Germinal center (tissue), 1 donor: Measurements from ENCODE around the gene TXLNA.
A peak's percentile ranks its signal among the peaks of the same experiment; 100 is the strongest.

ENCODE experiments used
- DNase-seq: peaks from one replicate; pipeline ENCODE4 v3.0.0; 2012; ENCODE audit warnings: mixed read lengths, low spot score

Gene TXLNA

DNA sequence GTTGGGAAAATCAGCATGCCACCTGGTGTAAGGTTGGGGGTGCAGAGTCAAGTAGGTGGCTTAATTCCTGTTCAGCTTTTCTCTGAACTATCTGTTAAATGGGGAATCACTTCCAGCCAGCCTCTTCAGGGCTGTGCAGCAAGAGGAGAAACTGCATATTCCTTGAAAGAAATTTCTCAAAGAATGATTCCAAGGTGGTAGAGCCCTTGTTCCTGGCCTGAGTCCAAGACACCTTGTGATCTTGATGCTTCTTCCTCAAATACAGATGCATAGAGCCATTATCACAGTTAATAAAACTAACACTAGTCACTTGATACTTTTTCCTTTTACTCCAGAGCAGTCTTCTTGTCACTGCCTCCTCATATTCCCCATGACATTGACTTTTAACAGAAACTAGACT, 5.2 kb downstream of the TXLNA start:
- no peak for DNase-seq

DNA sequence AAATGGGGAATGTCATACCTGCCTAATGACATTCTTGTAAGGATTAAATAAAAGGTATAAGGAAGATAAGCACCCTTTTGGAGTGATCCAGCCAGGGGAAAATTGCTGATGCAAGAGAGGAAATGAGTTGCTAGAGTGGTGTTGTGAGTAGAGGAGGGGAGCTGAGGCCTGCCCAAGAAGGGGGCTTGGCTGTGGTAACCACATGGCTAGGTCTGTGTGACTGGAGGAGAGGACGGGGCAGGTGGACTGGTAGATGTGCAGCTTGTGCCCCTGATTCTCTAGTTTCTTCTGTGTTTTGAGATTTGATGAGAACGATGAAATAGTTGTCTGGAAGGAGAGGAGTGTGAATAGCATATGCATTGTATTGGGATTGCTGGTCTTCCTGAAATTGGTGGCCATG, 6.6 kb downstream of the TXLNA start:
- DNase-seq, result no peak

DNA sequence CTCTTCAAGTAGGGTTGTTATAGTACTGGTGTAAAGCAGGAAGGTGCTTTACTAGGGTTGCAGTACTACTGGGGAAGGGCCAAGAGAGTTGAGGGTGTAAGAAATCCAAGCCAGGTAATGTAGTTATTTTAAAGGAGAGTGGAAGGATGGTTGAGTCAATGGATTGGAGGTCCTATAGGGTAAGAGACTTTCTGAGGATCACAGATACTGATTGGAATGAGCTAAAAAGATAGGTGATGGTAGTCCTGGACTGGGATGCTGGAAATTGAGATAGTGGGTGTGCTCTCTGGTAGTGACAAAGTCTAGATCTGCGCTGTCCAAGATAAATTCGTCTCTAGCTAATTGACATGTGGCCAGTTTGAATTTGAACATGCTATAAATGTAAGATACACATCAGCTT, 7.0 kb downstream of the TXLNA start:
- no peak for DNase-seq

DNA sequence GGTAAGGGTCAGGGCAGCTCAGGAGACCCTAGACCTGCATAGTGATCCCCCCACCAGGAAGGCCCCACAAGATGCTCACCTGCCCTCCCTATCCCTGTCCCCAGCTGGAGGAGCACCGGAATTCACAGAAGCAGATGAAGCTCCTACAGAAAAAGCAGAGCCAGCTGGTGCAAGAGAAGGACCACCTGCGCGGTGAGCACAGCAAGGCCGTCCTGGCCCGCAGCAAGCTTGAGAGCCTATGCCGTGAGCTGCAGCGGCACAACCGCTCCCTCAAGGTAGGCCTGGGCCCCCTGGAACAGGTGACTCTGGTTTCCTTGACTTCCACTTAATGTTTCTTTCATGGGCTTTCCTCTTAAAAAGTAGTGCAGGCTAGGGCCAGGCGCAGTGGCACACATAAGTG, 8.4 kb downstream of the TXLNA start:
- DNase-seq, result no peak

DNA sequence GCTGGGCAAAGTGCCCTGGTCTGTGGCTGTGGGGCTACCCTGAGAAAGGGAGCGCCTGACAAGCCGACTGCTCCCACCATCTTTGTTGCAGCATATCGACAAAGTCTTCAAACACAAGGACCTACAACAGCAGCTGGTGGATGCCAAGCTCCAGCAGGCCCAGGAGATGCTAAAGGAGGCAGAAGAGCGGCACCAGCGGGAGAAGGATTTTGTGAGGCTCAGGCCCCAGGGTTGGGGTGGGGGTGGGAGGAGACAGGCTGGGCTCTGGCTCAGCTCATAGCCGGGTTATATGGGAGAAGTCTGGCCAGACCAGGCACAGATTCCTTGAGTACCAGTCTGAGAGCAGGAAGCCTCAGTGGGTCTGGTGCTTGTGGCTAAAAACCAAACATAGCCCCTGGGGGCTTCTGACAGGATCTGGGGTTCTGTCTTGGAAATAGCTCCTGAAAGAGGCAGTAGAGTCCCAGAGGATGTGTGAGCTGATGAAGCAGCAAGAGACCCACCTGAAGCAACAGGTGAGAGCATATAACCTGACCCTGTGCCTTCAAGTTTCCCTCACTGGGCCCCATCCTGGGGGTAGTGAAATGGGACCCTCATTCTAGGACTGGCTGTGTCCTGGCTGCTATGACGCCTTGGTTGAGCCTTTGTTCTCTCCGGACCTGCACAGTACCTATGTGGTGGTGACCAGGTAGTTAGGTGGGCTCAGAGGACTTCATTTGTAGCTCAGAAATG, 12.9 kb downstream of the TXLNA start:
- DNase-seq, result no peak

DNA sequence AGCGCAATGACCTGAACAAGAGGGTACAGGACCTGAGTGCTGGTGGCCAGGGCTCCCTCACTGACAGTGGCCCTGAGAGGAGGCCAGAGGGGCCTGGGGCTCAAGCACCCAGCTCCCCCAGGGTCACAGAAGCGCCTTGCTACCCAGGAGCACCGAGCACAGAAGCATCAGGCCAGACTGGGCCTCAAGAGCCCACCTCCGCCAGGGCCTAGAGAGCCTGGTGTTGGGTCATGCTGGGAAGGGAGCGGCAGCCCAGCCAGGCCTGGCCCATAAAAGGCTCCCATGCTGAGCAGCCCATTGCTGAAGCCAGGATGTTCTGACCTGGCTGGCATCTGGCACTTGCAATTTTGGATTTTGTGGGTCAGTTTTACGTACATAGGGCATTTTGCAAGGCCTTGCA, 15.5 kb downstream of the TXLNA start:
- DNase-seq, result no peak

DNA sequence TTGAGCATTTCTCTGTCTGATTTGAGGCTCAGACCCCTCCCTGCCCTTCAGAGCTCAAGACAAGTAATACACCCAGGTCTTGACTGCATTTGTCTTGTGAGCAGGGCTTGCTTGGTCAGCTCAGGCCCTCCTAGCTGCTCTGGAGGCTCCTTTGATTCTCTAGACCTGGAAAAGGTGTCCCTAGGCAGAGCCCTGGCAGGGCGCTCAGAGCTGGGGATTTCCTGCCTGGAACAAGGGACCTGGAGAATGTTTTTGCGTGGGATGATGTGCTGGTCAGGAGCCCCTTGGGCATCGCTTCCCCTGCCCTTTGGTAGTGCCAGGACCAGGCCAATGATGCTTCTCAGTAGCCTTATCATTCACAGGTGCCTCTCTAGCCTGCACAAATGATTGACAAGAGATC, 16.1 kb downstream of the TXLNA start:
- DNase-seq, result no peak

DNA sequence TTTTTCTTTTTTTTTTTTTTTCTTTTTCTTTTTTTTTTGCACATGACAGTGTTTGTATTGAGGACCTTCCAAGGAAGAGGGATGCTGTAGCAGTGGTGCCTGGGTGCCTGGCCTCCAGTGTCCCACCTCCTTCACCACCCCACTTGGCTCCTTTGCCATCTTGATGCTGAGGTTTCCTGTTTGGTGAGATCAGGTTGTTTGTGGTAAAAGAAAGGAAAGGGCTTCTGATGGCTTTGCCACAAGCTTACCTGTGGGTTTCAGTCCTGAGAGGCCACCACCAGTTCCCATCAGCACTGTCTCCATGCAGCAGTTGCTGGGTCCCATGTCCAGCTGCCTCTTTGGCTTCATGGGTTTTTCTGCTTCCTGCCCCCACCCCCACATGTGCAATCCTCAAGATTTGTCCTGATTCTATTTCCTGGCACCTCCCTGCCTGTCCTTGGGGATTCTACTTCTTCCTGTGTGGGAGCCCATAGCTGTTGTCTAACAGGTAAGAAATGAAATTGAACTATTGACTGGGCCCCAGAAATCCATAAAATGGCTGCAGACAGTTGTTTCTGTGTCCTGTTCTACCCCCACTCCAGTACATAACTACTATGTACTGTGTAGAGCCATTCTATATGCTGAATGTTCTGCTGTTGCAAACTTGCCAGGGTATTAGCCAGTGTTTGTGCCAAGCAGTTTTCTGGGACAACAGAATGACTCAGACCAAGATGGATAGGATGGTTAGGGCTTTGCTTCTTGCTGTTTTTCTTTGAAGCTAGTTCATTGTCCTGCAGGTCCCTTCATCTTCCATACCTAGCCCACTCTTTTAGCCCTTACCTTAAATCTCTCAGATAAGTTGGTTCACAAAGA, 16.7 kb downstream of the TXLNA start:
- DNase-seq, result no peak

DNA sequence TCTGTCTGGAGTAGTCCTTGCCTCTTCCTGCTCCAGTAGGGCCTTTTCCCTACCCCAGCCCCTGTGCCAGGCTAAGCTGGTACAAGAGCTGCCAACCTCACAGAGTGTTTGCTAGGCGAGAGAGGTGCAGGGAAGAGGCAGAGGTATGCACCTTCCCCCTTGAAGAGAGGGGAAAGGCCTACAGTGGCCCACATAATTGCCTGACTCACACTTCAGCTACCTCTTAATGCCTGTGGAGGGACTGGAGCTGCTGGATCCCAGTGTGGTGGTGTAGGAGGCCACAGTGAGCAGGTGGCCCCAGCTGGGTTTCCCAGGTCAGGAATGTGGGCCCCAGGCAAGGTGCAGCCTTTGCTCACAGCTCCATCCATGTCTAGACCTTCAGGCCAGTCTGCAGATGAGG, 17.6 kb downstream of the TXLNA start:
- DNase-seq, result no peak

DNA sequence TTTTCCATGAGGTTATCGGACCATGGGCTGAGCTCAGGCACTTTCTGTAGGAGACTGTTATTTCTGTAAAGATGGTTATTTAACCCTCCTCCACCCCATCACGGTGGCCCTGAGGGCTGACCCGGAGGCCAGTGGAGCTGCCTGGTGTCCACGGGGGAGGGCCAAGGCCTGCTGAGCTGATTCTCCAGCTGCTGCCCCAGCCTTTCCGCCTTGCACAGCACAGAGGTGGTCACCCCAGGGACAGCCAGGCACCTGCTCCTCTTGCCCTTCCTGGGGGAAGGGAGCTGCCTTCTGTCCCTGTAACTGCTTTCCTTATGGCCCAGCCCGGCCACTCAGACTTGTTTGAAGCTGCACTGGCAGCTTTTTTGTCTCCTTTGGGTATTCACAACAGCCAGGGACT, 18.4 kb downstream of the TXLNA start:
- no peak for DNase-seq

DNA sequence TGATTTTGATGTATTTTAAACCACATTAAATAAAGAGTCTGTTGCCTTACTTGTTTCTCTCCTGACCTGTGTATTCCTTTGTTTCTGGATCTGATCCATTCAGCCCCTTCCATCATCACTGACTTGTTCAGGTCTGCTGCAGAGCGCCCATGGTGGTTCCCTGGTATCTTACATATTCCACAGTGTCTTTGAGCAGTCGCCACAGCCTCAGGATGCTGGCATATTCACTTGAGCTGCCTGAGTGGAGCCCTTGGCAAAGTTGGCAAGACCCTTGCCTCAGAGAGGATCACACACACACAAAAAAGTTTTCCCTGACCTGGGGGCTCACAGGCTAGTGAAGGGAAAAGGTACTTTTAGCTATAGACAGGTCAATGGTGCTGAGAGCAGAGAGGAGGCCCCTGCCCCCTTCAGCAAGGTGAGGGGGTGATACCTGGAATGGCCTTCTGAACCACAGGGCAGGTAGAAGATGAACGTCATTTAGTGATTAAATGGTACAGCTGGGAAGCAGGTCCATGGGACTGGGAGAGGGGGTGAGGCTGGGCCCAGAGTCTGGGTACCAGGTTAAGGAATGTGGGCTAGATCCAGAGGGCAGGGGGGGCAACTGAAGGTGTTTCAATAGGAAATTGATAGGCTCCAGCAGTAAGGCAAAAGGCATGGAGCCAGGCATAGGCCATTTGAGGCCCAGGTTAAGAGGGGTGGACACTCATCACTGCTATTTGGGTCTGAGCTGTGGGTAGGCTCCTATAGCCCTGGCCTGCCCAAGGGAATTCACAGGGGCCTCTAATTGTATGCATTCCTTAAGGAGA, 19.0 kb downstream of the TXLNA start:
- no peak for DNase-seq

DNA sequence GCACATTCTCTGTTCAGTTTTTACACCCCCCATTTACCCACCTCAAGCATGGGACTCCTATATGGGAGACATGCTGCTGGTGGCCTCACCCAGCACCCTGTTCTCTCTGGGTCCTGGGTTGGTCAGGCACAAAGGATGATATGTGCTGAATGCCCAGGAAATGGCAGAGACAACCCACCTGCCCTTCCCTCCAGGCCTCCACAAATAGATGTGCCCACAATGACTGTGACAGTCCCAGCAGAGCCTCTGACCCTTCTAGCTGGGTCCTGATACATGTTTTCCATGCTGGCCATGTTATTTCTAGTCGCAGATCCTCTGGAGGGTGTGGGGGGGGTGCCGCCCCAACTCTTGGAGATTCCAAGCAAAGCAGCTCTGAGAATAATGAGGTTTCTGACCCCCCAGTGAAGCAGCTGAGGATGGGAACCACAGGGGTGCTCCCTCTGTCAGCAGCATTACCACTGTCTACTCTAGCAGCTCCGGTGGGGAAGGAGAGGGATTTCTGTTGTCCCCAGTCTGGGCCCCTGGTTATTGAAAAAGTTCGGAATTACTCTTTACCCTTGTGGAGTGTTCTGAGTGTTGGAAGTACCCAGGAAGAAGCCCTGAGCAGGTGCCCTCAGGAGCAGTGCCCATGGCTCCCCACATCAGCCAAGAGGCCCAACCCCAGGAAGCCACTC, 19.7 kb downstream of the TXLNA start:
- no peak for DNase-seq

DNA sequence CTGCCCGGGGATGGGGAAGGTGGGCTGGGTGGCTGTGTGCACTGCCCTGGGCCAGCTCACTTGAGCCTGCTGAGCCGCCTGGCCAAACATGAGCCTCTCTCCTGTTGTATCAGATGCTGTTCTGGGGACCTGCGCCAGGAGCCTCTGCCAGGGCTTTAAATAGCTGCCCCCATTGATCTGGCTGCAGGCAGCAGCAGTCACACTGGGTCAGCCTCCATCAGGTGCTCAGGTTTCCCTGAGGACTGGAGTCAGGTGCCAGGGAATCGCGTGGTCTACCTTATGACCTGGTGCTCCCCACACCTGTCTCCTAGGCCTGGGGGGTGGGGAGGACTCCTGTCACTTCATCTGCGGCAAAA, 20.2 kb downstream of the TXLNA start:
- no peak for DNase-seq

DNA sequence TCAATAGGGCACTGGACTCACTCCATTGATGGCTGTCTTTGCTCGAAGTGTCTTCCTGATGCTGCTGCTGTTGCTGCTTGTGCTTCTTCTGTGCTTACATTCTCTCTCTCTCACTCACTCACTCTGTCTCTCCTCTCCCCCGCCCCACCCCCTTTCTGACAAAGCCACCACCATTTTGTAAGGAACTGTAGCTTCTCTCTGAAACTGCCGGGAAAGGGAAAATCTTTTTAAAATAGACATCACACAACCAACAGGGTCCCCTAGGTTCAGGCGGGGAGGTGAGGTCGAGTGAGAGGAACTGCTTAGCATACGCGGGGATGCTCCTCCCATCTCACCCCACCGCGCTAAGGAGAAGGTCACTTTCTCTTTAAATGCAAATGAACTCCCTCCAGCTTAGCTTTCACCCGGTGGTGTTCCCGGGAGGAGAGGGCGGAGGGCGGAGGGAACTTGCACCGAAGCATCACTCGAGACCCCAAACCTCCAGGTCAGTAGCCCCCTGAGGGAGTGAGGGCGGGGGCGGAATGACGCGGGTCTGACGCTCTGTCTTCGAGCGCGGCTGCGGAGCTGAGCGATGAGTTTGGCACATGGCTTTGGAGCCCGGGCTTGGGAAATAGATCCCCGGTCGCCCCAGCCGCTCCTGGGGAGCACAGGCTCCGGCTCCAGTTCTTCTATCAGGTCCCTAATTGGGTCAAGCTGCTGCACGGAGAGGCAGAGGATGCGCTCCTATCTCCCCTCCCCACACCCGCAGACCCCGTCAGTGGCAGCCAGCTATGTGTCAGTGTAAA, 20.9 kb downstream of the TXLNA start, which contains the start of gene CCDC28B:
CCDC28B (plus strand) TSS at position 370 of the 785 bp plus-strand sequence. CDS start 1,341 bp downstream, outside the sequence.
- peak; percentile 82 for DNase-seq

DNA sequence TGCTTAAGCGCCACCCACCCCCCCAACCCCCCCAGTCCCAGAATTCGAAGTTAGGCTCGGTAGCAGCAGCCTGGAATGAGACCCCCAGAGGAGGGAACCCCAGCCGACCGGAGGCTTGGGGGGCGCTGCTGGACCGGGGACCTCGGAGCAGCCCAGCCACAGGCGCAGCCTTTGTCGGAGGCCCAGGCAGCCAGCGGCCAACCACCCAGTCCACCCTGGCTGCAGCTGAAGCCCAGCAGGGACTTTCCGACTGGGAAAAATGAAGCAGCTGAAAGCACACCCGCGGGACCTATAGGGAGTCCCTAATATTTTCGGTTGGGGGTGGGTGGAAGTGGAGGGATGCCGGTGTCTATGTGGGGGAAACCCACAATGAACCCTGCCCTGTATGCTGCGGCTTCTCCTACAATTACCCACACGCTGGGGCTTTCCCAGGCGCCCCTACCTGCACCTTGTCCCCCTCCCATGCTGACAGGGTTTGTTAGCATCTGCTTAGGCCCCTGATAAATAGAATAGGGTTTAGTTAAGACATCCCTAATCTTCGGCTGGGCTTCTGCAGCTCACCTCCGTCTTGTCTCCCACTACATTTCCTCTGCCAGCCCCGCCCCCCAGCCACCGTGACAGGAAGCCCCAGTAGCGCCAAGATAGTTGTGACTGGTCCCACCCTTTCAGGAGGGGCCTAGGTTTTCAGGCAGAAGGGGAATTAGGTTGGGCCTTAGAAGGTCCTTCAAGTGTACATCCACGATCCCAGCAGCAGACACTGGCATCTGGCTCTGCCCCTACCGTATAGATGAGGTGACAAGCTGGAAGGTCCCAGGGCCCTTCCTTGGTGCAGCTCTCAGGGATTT, 21.8 kb downstream of the TXLNA start:
- DNase-seq, result peak; percentile 62

DNA sequence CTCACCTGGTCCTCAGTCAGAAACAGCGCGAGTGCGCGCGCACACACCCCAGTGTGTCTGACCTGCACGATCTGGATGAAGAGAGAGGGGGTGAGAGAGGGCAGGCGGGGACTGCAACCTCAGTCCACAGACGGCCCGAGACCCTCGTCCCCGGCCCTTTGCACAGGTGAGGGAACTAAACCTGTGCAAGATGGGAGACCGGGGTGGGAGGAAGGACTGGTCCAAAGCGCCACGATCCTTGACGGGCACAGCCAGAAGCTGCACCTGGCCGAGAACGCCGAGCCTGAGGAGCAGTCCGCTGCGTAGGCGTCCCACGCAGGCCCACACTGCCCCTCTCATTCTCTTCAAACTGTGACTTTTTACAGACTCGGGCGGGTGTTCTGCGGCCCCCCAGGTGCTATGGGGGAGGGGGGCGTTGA, 25.5 kb downstream of the TXLNA start:
- no peak for DNase-seq

DNA sequence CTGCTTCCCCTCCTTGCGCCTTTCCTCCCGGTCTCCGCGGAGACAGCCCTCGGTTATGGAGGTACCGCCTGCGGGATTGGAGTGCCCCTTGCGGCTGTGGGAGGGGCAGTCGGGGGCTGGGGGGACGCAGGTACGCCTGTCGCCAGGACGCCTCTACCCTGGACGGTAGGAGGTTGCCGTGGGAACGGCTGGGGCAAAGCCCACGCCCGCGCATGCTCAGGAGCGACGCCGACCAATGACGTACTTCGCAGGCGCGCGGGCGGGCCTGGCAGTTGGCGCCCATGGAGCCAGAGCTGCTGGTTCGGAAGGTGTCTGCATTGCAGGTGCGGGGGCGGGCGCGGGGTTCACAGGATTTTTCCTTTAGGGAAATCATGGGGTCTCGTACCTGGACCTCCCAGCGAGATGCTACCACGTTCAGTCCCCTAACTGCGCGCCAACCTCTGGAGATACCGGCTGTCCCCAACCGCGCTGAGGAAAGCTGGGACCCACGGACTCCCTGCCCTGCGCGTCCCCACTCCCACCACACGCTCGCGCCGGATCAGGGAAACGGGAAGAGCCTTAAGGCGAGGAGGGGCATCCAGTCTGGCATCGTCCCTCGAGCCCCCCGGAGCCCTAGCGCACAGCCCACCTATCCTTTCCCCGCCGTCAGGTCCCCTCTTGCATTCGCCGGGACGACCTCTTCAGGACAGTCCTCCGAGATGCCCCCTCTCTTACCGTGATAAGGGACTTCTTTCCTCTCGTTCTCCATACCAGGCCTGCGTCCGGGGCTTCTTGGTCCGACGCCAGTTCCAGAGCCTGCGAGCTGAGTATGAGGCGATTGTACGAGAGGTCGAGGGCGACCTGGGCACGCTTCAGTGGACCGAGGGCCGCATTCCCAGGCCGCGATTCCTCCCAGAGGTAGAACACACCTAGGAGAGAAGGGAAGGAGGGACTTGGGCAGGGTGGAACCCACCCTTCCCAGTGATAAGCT, 26.2 kb downstream of the TXLNA start, which contains the start of gene IQCC:
IQCC (plus strand) TSS at position 271 of the 970 bp plus-strand sequence; CDS start at position 282, 11 bp downstream.
- peak; percentile 91 for DNase-seq

DNA sequence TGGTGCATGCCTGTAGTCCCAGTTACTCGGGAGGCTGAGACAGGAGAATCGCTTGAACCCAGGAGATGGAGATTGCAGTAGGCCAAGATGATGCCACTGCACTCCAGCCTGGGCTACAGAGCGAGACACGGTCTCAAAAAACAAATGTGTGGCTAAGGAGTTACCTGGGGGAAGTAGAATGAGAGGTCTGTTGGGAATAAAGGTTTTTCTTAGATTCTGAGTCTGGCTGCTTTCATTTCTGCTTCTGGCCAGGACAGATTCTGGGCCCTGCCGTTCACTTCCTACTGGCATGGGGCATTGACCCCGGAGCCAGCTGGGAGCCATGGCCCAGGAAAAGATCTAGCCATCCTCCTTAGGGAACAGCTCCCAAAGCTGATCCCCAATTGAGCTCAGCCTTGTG, 29.0 kb downstream of the TXLNA start:
- DNase-seq, result peak; percentile 45

DNA sequence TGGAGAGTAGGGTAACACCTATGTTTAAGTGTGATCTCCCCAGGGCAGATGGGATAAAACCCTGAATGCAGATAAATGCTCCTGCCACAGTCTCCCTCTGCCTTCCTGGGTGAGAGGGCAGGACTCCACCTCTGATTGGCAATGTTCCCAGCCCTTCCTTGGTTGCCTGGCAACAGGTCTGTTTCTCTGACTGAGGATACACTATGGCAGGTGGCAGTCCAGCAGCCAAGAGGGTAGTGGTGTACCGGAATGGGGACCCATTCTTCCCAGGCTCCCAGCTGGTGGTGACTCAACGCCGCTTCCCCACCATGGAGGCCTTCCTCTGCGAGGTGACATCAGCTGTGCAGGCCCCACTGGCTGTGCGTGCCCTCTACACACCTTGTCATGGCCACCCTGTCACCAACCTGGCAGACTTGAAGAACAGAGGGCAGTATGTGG, 29.4 kb downstream of the TXLNA start, which contains the start of gene DCDC2B:
DCDC2B (plus strand) TSS at position 199 of the 438 bp plus-strand sequence; CDS start at position 204, 5 bp downstream.
- DNase-seq, result no peak
